ENCODE measurements around the gene CDC37L1.

- TF ChIP-seq CTCF (IDR thresholded peaks at IDR 0.05) (no peak), POLR2A (IDR thresholded peaks at IDR 0.05) (no peak), POLR2AphosphoS5 (IDR thresholded peaks at IDR 0.05) (no peak)
Observed at GRCh38 chr9:4661611-4662010, 17.8 kb upstream of the CDC37L1 start.
